ENCODE results near the gene SAMD4B. TPM values are rescaled to one million over a fixed set of nuclear protein-coding genes. Genes with fewer than 3 reads are reported as not detected.
A peak's percentile ranks its signal among the peaks of the same experiment; 100 is the strongest.

SAMD4B gene
- total and polyA plus RNA-seq, 9 of the 15 experiments (the other 6 are each of a cell fraction or from before 2014, with no cell fraction given), result 3.4 to 90.5 (median 38.0) TPM

- TF ChIP-seq, protein P1, sequence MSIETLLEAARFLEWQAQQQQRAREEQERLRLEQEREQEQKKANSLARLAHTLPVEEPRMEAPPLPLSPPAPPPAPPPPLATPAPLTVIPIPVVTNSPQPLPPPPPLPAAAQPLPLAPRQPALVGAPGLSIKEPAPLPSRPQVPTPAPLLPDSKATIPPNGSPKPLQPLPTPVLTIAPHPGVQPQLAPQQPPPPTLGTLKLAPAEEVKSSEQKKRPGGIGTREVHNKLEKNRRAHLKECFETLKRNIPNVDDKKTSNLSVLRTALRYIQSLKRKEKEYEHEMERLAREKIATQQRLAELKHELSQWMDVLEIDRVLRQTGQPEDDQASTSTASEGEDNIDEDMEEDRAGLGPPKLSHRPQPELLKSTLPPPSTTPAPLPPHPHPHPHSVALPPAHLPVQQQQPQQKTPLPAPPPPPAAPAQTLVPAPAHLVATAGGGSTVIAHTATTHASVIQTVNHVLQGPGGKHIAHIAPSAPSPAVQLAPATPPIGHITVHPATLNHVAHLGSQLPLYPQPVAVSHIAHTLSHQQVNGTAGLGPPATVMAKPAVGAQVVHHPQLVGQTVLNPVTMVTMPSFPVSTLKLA (conservative IDR thresholded peaks at IDR 0.05), result peak; percentile 34 to 67
- TF ChIP-seq MAZ (CRISPR knock-in tag; conservative IDR thresholded peaks at IDR 0.05 in 1 of 2, IDR thresholded peaks at IDR 0.05 in 1 of 2) (peak; percentile 72 to 73), ASH1L (IDR thresholded peaks at IDR 0.05; ENCODE audit: borderline replicate concordance, low read depth, partially characterized antibody) (no peak), POLR2B (IDR thresholded peaks at IDR 0.05; ENCODE audit: low read depth, partially characterized antibody) (peak; percentile 98), PTRF (tag; IDR thresholded peaks at IDR 0.05) (no peak), SIRT6 (IDR thresholded peaks at IDR 0.05; ENCODE audit: low read depth, low read length) (no peak), CEBPB (tag; IDR thresholded peaks at IDR 0.05) (no peak), ZNF316 (IDR thresholded peaks at IDR 0.05) (no peak), CREM (IDR thresholded peaks at IDR 0.05; ENCODE audit: low read depth) (peak; percentile 51; the same call in 1 of the 2 replicates), NELFE (IDR thresholded peaks at IDR 0.05; ENCODE audit: insufficient read depth, insufficient read length) (no peak), JUN (IDR thresholded peaks at IDR 0.05; ENCODE audit: borderline replicate concordance, low read depth, low read length) (no peak), JUN (CRISPR knock-in tag; IDR thresholded peaks at IDR 0.05; ENCODE audit: borderline replicate concordance) (peak; percentile 33; the same call in 1 of the 2 replicates), HCFC1 (IDR thresholded peaks at IDR 0.05; ENCODE audit: low read depth, low read length) (peak; percentile 38; the same call in 1 of the 2 replicates), CTCFL (IDR thresholded peaks at IDR 0.05; ENCODE audit: borderline replicate concordance, insufficient read depth, low read depth, low read length, poor library complexity, severe bottlenecking) (no peak), SMARCA5 (IDR thresholded peaks at IDR 0.05) (no peak), HMGN3 (IDR thresholded peaks at IDR 0.05; ENCODE audit: borderline replicate concordance, extremely low read depth, insufficient read length, low read depth, low read length) (peak; percentile 48)
- TF ChIP-seq, protein P2, sequence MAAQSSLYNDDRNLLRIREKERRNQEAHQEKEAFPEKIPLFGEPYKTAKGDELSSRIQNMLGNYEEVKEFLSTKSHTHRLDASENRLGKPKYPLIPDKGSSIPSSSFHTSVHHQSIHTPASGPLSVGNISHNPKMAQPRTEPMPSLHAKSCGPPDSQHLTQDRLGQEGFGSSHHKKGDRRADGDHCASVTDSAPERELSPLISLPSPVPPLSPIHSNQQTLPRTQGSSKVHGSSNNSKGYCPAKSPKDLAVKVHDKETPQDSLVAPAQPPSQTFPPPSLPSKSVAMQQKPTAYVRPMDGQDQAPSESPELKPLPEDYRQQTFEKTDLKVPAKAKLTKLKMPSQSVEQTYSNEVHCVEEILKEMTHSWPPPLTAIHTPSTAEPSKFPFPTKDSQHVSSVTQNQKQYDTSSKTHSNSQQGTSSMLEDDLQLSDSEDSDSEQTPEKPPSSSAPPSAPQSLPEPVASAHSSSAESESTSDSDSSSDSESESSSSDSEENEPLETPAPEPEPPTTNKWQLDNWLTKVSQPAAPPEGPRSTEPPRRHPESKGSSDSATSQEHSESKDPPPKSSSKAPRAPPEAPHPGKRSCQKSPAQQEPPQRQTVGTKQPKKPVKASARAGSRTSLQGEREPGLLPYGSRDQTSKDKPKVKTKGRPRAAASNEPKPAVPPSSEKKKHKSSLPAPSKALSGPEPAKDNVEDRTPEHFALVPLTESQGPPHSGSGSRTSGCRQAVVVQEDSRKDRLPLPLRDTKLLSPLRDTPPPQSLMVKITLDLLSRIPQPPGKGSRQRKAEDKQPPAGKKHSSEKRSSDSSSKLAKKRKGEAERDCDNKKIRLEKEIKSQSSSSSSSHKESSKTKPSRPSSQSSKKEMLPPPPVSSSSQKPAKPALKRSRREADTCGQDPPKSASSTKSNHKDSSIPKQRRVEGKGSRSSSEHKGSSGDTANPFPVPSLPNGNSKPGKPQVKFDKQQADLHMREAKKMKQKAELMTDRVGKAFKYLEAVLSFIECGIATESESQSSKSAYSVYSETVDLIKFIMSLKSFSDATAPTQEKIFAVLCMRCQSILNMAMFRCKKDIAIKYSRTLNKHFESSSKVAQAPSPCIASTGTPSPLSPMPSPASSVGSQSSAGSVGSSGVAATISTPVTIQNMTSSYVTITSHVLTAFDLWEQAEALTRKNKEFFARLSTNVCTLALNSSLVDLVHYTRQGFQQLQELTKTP (IDR thresholded peaks at IDR 0.05; ENCODE audit: low read depth in 1 of 2, partially characterized antibody in 2 of 2), result peak in 1 of 2 experiments; percentile 28
- TF ChIP-seq, protein P3, sequence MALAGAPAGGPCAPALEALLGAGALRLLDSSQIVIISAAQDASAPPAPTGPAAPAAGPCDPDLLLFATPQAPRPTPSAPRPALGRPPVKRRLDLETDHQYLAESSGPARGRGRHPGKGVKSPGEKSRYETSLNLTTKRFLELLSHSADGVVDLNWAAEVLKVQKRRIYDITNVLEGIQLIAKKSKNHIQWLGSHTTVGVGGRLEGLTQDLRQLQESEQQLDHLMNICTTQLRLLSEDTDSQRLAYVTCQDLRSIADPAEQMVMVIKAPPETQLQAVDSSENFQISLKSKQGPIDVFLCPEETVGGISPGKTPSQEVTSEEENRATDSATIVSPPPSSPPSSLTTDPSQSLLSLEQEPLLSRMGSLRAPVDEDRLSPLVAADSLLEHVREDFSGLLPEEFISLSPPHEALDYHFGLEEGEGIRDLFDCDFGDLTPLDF (CRISPR knock-in tag; IDR thresholded peaks at IDR 0.05), result peak; percentile 73; the same call in 1 of the 2 replicates
Measured at GRCh38 chr19:39406656-39407409, 64.6 kb downstream of the SAMD4B start, which contains the start of gene ZFP36 (continued).

Measured in K562 (cell line).